IPS-11a (cell line): ENCODE measurements around the gene F10.
"Not testable (repeated sequence)": the region's sequence is repeated elsewhere in the genome, so short reads cannot be mapped to it uniquely, and the experiment has no call there.

Experiments
- H3K4me3 ChIP-seq: one replicate; pipeline ENCODE4 v1.5.1; 2013; ENCODE audit warnings: low read depth, low read length, control low read depth

Gene F10

DNA sequence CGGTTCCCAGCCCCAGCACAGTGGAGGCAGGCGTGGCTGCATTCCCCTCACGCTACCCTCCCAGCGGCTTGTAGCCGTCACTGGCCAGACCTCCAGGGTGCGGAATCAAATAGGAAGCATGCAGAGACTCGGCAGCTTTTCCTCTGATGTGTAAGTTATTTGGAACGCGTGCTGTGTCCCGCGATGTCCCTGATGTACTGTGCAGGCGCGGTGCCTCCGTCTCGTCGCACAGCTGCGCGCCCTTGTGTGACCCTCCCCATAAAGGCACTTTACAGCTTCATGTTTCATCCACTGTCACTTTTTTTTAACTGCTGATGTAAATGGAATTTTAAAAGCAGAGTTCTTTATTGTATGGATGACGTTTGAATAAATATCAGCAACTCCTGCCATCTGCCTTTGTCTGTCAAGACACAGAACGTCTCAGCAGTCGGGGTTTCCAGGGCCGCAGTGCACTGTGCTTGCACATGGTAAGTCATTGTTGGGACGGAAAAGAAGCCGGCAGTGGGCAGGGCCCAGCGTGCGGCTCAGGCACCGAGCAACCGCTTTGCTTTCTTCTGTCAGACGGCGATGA, 24.4 kb upstream of the F10 start:
- H3K4me3 ChIP-seq = no peak overlapping the region

DNA sequence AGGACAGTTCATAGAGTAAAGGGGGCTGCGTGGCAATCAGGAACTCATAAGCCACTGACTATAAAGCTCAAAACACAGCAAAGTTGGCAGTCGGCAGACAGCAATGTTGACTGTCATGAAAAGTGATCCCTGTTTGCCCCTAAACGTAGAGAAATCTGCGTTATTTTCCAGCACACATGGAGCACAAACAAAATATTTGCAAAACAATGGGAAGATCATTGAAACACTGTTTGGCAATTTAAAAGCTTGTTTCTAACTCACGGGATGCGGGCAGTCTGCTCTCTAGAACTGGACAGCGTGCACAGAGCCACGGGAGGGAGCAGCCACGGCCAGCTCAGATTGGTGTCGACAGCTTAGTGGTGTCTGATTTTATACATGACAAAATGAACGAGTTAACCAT, 23.5 kb upstream of the F10 start:
- no peak overlapping the region for H3K4me3 ChIP-seq

DNA sequence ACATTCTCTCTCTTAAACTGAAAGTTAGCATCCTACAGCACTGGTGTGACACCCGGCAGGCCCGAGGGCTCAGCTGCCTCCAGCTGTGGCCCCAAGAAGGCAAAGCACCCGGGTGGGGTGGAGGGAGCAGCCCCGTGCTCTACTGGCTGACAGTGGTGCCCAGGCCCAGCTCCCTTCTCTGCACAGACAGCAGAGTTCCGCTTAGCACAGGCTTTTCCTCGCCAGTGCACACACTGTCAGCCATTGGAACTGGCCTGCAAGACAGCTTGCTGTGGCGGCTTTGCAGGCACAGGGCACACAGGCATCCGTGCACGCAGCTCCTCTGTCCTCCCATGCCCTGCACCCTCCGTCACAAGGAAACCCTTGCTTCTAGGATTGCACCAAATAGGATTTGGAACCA, 20.3 kb upstream of the F10 start:
- H3K4me3 ChIP-seq = not testable (repeated sequence)

DNA sequence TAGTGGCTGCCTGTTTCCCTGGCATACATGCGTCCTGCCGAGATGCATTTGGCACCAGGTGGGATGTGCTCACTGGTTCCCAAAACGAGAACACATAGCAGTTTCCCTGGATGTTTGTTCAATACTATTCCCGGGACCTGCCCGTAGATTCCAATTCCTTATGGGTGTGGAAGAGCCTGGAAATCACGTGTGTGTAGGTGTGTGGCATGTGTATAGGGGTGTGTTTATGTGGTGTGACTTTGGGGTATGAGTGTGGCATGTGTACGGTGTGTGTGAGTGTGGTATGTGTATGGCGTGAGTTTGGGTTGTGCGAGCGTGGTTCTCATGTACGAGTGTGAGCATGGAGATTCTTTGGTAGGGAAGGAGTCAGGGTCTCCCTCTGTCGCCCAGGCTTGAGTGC, 19.9 kb upstream of the F10 start:
- no peak overlapping the region for H3K4me3 ChIP-seq

DNA sequence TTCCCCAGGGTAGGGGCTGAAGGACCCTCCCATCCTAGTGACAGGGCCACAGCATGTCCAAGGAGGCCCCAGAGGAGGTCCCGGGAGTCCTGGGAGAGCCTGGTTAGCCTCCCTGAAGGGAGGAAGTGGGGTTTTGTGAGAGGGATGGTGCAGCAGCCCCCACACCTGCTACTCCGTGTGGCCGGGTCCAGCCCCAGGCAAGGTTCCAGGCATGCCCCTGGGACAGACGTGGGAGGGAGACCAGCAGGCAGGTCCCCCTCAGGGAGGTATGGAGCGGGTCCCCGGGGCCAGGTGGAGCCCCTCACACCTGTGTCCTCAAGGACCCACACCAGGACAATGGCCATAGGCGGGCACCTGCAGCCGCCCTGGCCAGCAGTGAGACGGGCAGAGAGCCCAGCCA, 19.0 kb upstream of the F10 start:
- H3K4me3 ChIP-seq = no peak overlapping the region

DNA sequence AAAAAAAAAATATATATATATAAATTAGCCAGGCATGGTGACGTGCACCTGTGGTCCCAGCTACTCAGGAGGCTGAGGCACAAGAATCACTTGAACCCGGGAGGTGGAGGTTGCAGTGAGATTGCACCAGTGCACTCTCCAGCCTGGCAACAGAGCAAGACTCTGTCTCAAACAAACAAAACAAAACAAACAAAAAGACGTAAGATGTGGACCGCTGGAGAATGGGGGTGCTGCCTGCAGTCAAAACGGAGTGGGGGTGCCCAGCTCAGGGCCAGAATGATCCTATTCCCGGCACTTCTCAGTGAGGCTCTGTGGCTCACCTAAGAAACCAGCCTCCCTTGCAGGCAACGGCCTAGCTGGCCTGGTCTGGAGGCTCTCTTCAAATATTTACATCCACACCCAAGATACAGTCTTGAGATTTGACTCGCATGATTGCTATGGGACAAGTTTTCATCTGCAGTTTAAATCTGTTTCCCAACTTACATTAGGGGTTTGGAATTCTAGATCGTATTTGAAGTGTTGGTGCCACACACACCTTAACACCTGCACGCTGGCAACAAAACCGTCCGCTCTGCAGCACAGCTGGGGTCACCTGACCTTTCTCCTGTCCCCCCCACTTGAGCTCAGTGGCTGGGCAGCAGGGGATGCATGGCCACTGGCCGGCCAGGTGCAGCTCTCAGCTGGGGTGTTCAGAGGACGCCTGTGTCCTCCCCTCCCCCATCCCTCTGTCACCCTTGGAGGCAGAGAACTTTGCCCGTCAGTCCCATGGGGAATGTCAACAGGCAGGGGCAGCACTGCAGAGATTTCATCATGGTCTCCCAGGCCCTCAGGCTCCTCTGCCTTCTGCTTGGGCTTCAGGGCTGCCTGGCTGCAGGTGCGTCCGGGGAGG, 17.3 kb upstream of the F10 start, which contains the start of gene F7:
Gene F7, plus strand, starts transcription at position 760 of the 889 bp plus-strand sequence. Its CDS starts 51 bp downstream, at position 811.
- H3K4me3 ChIP-seq = no peak within 1 kb of the TSS

DNA sequence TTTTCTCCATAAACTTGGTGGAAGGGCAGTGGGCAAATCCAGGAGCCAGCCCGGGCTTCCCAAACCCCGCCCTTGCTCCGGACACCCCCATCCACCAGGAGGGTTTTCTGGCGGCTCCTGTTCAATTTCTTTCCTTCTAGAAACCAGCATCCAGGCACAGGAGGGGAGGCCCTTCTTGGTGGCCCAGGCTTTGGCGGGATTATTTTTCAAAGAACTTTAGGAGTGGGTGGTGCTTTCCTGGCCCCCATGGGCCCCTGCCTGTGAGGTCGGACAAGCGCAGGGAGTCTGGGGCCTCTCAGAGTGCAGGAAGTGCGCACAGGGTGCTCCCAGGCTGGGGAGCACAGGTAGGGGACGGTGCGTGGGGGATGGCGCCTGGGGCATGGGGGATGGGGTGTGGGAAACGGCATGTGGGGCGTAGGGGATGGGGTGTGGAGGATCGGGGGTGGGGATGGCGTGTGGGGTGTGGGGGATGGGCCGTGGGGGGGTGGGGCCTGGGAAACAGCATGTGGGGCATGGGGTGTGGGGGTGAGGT, 16.6 kb upstream of the F10 start:
- H3K4me3 ChIP-seq = no peak overlapping the region

DNA sequence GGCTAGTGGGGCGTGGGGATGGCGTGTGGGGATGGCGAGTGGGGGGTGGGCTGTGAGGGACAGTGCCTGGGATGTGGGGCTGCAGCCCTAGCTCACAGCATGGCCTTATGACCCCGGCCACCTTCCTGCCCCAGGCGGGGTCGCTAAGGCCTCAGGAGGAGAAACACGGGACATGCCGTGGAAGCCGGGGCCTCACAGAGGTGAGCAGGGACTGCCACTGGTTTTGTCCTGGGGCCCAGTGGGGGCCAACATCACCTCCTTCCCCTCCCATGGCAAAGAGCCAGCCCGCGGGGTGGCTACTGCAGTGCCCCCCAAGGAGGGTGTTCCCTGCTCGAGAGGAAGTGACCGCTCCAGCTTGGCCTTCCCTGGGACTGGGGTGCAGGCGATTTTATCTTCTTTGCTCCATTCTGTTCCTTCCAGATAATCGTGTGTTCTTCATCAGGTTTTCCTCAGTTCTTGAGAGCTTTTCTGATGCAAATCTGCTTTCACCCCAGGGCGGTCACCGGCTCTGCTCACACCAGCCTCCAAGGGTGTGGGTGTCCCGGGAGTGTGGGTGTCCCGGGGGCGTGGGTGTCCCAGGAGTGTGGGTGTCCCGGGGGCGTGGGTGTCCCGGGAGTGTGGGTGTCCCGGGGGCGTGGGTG, 15.8 kb upstream of the F10 start:
- H3K4me3 ChIP-seq = no peak overlapping the region

DNA sequence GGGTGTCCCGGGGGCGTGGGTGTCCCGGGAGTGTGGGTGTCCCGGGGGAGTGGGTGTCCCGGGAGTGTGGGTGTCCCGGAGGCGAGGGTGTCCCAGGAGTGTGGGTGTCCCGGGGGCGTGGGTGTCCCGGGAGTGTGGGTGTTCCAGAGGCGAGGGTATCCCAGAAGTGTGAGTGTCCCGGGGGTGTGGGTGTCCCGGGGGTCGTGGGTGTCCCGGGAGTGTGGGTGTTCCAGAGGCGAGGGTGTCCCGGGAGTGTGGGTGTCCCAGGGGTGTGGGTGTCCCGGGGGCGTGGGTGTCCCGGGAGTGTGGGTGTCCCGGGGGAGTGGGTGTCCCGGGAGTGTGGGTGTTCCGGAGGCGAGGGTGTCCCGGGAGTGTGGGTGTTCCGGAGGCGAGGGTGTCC, 14.1 kb upstream of the F10 start:
- H3K4me3 ChIP-seq = not testable (repeated sequence)

DNA sequence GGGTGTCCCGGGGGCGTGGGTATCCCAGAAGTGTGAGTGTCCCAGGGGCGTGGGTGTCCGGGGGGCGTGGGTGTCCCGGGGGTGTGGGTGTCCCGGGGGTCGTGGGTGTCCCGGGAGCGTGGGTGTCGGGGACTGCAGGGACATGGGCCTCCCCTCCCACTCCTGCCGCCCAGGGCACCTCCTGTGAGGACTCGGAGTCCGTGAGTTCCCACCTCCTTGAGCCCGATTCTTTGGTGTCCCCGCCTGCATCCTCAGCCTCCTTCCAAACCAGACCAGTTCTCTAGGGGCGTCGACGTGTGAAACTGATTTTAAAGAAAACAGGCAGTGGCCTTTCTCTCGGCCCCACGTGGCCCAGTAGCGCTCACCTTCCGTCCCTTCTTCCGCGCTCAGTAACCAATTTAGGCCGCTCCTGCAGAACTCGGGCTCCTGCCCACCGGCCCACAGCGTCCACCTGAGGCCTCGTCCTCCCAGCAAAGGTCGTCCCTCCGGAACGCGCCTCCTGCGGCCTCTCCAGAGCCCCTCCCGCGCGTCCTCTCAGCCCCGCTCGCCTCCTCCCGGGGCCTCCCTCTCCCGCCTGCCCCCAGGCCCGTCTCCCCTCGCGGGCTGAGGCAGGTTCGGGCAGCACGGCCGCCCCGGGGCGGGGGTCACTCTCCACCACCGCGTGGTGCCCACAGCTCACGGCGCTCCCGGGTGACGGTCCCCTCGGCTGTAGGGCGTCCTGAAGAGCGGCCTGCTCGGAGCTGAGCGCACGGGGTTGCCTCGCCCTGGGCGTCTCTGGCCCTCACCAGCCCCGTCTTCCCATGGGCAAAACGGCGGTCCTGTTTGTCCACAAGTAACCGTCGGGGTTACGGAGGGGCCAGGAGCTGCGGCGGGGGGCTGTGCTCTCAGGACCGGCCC, 13.2 kb upstream of the F10 start:
- no peak overlapping the region for H3K4me3 ChIP-seq

DNA sequence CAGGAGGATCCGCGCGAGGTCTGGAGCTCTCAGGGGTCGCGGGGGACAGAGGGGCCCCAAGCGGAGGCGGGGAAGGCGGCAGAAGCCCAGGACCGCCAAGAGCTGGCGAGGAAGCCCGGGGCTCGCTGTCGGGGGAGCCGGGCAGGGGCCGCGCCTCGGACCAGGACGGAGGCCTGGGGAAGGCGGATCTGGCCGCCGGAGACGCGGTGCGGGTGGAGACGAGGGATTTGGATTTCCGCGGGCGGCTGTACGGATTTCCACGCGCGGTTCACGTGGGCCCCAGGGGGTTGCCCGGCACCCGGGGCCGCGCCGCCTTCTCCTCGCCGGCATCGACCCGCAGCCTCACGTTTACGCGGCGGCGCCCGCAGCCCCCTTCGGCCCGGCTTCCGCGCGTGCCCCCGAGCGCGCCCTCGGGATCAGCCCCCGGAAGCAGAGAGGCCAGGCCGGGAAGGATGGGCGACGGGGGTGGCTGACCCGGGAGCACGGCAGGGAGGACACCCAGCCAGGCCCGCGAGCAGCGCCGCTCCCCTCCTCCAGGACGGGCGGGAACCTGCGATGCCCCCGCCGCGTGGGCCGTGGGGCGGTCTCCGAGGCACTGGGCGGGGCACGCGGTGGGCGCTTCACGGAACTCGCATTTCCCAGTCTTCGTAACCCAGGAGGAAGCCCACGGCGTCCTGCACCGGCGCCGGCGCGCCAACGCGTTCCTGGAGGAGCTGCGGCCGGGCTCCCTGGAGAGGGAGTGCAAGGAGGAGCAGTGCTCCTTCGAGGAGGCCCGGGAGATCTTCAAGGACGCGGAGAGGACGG, 12.3 kb upstream of the F10 start:
- H3K4me3 ChIP-seq = no peak overlapping the region

DNA sequence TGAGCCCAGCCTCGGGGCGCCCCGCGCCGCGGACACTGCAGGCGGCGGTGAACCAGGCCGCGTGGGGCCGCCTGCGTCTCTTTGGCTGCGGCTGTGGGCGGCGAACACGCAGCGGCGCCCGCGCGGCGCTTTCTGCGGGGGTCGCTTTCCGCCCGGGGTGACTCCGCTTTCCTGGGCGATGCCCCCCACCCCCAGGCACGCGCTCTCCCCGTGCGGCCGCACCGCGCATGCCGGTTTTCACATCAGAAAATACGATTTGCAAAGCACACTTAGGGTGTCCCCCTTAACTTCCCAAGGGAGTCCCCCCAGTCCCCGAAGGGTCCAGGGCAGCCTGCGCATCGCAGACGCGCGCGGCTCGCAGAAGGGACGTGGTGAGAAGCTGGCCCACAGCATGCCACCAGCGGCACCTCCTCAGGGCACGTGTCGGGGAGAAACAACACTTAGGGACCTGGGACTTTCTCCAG, 11.7 kb upstream of the F10 start:
- H3K4me3 ChIP-seq = no peak overlapping the region

DNA sequence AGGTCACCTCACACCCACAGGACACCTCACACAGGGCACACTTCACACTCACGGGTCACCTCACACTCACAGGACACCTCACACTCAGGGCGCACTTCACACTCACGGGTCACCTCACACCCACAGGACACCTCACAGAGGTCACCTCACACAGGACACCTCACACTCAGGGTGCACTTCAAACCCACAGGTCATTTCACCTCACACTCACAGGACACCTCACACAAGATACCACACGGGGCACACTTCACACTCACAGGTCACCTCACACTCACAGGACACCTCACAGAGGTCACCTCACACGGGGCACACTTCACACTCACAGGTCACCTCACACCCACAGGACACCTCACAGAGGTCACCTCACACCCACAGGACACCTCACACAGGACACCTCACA, 10.8 kb upstream of the F10 start:
- not testable (repeated sequence) for H3K4me3 ChIP-seq

DNA sequence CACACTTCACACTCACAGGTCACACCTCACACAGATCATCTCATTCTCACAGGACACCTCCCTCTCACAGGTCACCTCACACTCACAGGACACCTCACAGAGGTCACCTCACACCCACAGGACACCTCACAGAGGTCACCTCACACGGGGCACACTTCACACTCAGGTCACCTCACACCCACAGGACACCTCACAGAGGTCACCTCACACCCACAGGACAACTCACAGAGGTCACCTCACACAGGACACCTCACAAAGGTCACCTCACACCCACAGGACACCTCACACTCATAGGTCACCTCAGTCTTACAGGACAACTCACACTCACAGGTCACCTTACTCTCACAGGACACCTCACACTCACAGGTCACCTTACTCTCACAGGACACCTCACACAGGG, 10.1 kb upstream of the F10 start:
- not testable (repeated sequence) for H3K4me3 ChIP-seq

DNA sequence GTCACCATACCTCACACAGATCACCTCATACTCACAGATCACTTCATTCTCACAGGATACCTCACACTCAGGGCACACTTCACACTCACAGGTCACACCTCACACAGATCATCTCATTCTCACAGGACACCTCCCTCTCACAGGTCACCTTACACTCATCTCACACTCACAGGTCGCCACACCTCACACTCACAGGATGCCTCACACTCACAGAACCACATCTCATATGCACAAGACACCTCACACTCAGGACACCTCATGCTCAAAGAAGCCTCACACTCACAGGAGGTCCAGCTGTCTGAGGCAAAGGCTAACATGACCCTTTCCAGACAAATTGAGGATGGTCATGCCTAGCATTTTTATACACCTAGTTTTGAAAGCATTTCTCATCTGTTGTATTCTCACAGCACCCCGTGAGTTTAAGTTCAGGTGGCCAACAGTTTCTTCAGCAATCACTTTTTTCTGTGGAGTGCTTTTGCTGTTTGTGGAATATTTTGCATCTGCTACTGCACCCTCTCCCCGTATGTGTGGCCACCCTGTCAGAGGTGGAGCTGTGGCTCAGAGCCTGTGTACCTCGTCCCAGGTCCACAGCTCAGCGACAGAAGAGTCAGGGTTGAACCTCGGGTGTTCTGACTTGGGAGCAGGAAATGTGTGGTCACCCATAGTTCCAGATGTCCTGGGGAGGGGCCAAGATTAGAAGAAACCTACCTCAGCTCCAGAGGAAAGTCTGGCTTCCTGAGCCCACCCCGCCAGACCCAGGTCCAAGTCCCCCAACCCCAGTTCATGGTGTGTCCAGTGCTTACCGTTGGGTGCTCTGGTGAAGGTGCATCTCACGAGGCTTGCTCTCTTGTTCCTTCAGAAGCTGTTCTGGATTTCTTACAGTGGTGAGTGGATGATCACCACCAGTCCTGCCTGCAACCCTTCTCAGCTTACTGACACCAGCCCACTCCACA, 9.4 kb upstream of the F10 start:
- no peak overlapping the region for H3K4me3 ChIP-seq

DNA sequence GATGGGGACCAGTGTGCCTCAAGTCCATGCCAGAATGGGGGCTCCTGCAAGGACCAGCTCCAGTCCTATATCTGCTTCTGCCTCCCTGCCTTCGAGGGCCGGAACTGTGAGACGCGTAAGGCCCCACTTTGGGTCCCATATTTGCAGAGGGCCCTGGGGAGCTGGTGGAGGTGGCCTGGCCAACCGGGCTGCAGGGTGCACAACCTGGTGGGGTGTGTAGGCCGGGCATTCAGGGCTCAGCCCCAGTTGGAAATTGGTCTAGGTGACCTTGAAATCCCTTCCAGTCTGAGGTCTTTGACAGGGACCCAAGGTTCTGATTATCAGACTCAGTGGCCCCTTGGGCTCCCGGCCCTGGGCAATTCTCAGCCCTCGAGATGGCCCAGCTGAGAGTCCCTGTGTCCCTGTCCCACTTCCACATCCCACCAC, 8.7 kb upstream of the F10 start:
- H3K4me3 ChIP-seq = no peak overlapping the region

DNA sequence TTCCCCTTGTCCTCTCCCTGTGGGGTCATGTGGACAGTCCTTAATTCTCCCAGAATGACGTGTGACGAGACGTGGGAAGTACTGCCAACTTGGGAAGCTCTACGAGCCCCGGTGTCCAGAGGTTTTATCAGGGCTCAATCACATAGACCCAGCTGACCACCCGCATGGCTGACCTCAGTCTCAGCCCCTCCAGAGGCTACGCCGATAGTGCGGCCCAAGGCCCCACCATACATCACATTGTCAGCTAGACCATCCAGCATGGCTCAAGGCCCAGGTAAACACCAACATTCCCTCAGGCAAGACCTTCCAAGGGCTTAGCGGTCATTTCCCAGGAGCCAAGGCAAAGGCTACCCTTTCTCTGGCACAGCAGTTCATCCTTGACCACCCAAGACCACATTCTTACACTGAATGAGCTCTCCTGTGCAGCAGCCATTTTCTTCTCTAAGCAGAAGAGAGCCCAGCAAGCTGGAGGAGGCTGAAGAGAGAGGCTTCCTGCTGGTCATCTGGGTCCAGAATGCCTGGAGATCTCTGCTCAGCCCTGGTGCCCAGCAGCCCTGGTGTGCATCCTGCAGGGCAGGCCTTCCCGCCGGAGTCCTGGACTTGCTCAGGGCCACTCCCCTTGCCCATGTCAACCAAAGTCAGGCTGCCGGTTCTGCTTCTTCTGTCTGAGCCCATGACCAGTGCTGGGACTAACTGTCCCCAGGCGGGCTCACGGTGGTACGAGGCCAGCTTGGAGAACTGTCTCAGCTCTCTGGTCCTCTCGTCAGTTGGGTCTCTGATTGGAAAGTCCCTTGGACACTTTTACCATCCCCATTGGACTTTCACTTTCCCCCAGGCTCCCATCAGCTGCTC, 7.9 kb upstream of the F10 start:
- no peak overlapping the region for H3K4me3 ChIP-seq
